Natural killer cell treated with Interleukin-12 subunit alpha and Interleukin-12 subunit beta and Interleukin-15 and Interleukin-18, amount 100 ng/mL, for 72 hours (primary cell): ENCODE results near the gene SYCE1. TPM values are rescaled to one million over a fixed set of nuclear protein-coding genes. Genes with fewer than 3 reads are reported as not detected.

Source experiments
- ATAC-seq, 2 donors: fragments of 150-1000 bp; cut with Tn5 transposase in 1 of 2; sonication (Bioruptor Pico), chemical (Tn5 transposase) in 1 of 2; 2 replicates each; pipeline ENCODE4 v1.10.0; 2021
- DNase-seq: peaks from one replicate; pipeline ENCODE4 v3.0.0; 2022; ENCODE audit warnings: low spot score
- H3K27ac Mint-ChIP-seq, 2 donors: 1 replicate in 1 of 2; 2 replicates in 1 of 2; pipeline ENCODE4 v1.8.0; 2022; ENCODE audit warnings: mixed read lengths in 2 of 2, mild to moderate bottlenecking in 1 of 2, moderate library complexity in 1 of 2
- H3K27me3 Mint-ChIP-seq, 2 donors: 1 replicate in 1 of 2; 2 replicates in 1 of 2; pipeline ENCODE4 v1.8.0; 2022; ENCODE audit warnings: mixed read lengths in 2 of 2
- H3K36me3 Mint-ChIP-seq: one replicate; pipeline ENCODE4 v1.8.0; 2022; ENCODE audit warnings: mixed read lengths
- H3K4me1 Mint-ChIP-seq, 2 donors: 1 replicate in 1 of 2; 2 replicates in 1 of 2; pipeline ENCODE4 v1.8.0; 2022; ENCODE audit warnings: low read depth in 2 of 2, mixed read lengths in 2 of 2, mild to moderate bottlenecking in 1 of 2
- H3K4me3 Mint-ChIP-seq: one replicate; pipeline ENCODE4 v1.8.0; 2022; ENCODE audit warnings: mixed read lengths
- H3K9me3 Mint-ChIP-seq: 2 replicates; pipeline ENCODE4 v1.8.0; 2022; ENCODE audit warnings: mixed read lengths
- total RNA-seq, 2 donors: library from RNA; stranded (reverse); gene quantifications; one replicate each; pipeline ENCODE4 v1.2.3, GENCODE V29; 2022

Gene SYCE1
- total RNA-seq, 2 donors from 2014 or later, result not detected

GRCh38 chr10:133537546-133538545 lies 27.5 kb downstream of the SYCE1 start:
- Mint-ChIP-seq H3K27me3 (peaks cover 7 to 13% of the 10 kb centered on the region in 2 donors), H3K9me3 (no peaks in the 10 kb centered on the region), H3K36me3 (no peaks in the 10 kb centered on the region), H3K27ac (no peak overlapping the region), H3K4me1 (no peaks in the 10 kb centered on the region), H3K4me3 (no peak overlapping the region)
- DNase-seq (no peak), ATAC-seq (no peak)

- no peak for DNase-seq
- no peak for ATAC-seq
- H3K27ac Mint-ChIP-seq, result no peak overlapping the region
- H3K4me1 Mint-ChIP-seq, result peaks cover 0 to under 1% of the 10 kb centered on the region in 2 donors
- no peaks in the 10 kb centered on the region for H3K9me3 Mint-ChIP-seq
- peaks cover 14 to 16% of the 10 kb centered on the region in 2 donors for H3K27me3 Mint-ChIP-seq
- no peaks in the 10 kb centered on the region for H3K36me3 Mint-ChIP-seq
- no peak overlapping the region for H3K4me3 Mint-ChIP-seq
These were observed 29.2 kb downstream of the SYCE1 start for GRCh38 chr10:133536198-133536597.

GRCh38 chr10:133534417-133534816 lies 31.0 kb downstream of the SYCE1 start:
- H3K4me1 Mint-ChIP-seq, result peaks cover 9 to 17% of the 10 kb centered on the region in 2 donors
- no peaks in the 10 kb centered on the region for H3K9me3 Mint-ChIP-seq
- DNase-seq, result no peak
- peaks cover 28 to 30% of the 10 kb centered on the region in 2 donors for H3K27me3 Mint-ChIP-seq
- no peak for ATAC-seq
- no peak overlapping the region for H3K27ac Mint-ChIP-seq
- no peaks in the 10 kb centered on the region for H3K36me3 Mint-ChIP-seq
- no peak overlapping the region for H3K4me3 Mint-ChIP-seq

GRCh38 chr10:133532871-133533270 lies 32.5 kb downstream of the SYCE1 start:
- Mint-ChIP-seq H3K4me1 (peaks cover 15 to 22% of the 10 kb centered on the region in 2 donors), H3K36me3 (no peaks in the 10 kb centered on the region), H3K27me3 (peaks cover 31 to 32% of the 10 kb centered on the region in 2 donors), H3K9me3 (no peaks in the 10 kb centered on the region), H3K27ac (no peak overlapping the region), H3K4me3 (no peak overlapping the region)
- no peak for DNase-seq
- ATAC-seq, result no peak

GRCh38 chr10:133530506-133530905 lies 34.9 kb downstream of the SYCE1 start:
- ATAC-seq (no peak), DNase-seq (no peak)
- peaks cover 33 to 40% of the 10 kb centered on the region in 2 donors for H3K27me3 Mint-ChIP-seq
- H3K27ac Mint-ChIP-seq, result no peak overlapping the region
- H3K9me3 Mint-ChIP-seq, result no peaks in the 10 kb centered on the region
- peaks cover 15 to 22% of the 10 kb centered on the region in 2 donors for H3K4me1 Mint-ChIP-seq
- H3K36me3 Mint-ChIP-seq, result no peaks in the 10 kb centered on the region
- no peak overlapping the region for H3K4me3 Mint-ChIP-seq

GRCh38 chr10:133529576-133529946 lies 35.8 kb downstream of the SYCE1 start:
- H3K4me3 Mint-ChIP-seq, result peak overlapping the region; percentile 70
- peaks cover 15 to 22% of the 10 kb centered on the region in 2 donors for H3K4me1 Mint-ChIP-seq
- no peak overlapping the region for H3K27ac Mint-ChIP-seq
- H3K9me3 Mint-ChIP-seq, result no peaks in the 10 kb centered on the region
- ATAC-seq, result no peak
- H3K36me3 Mint-ChIP-seq, result no peaks in the 10 kb centered on the region
- H3K27me3 Mint-ChIP-seq, result peaks cover 33 to 40% of the 10 kb centered on the region in 2 donors
- no peak for DNase-seq

- peaks cover 15 to 22% of the 10 kb centered on the region in 2 donors for H3K4me1 Mint-ChIP-seq
- peaks cover 33 to 40% of the 10 kb centered on the region in 2 donors for H3K27me3 Mint-ChIP-seq
- H3K36me3 Mint-ChIP-seq, result no peaks in the 10 kb centered on the region
- no peak for DNase-seq
- H3K27ac Mint-ChIP-seq, result no peak overlapping the region
- H3K4me3 Mint-ChIP-seq, result peak overlapping the region; percentile 70
- ATAC-seq, result peak in 1 of 2 donors; percentile 43
- no peaks in the 10 kb centered on the region for H3K9me3 Mint-ChIP-seq
These were observed 36.4 kb downstream of the SYCE1 start for GRCh38 chr10:133528845-133529575.

- Mint-ChIP-seq H3K9me3 (peaks cover 3% of the 10 kb centered on the region), H3K36me3 (peaks cover 4% of the 10 kb centered on the region), H3K4me3 (peak overlapping the region; percentile 44), H3K4me1 (peaks cover 15 to 22% of the 10 kb centered on the region in 2 donors), H3K27ac (no peak overlapping the region), H3K27me3 (peaks cover 33 to 41% of the 10 kb centered on the region in 2 donors)
- DNase-seq, result no peak
- ATAC-seq, result no peak
These were observed 37.0 kb downstream of the SYCE1 start for GRCh38 chr10:133528296-133528844.

- Mint-ChIP-seq H3K4me3 (no peak overlapping the region), H3K27me3 (peaks cover 33 to 46% of the 10 kb centered on the region in 2 donors), H3K9me3 (peaks cover 6% of the 10 kb centered on the region), H3K27ac (no peak overlapping the region), H3K4me1 (peaks cover 15 to 22% of the 10 kb centered on the region in 2 donors), H3K36me3 (peaks cover 9% of the 10 kb centered on the region)
- DNase-seq, result no peak
- ATAC-seq, result no peak
These were observed 37.6 kb downstream of the SYCE1 start for GRCh38 chr10:133527771-133528271.

GRCh38 chr10:133526957-133527588 lies 38.3 kb downstream of the SYCE1 start, which contains the start of gene CYP2E1:
CYP2E1 (plus strand) TSS chr10:133527363; CDS start chr10:133527396, 33 bp downstream.
- no peak for ATAC-seq
- H3K36me3 Mint-ChIP-seq, result peaks cover 11% of the 10 kb centered on the region
- no peak within 1 kb of the TSS for H3K27ac Mint-ChIP-seq
- DNase-seq, result no peak
- peaks cover 32 to 44% of the 10 kb centered on the region in 2 donors for H3K27me3 Mint-ChIP-seq
- no peak within 1 kb of the TSS for H3K4me3 Mint-ChIP-seq
- peaks cover 15 to 22% of the 10 kb centered on the region in 2 donors for H3K4me1 Mint-ChIP-seq
- H3K9me3 Mint-ChIP-seq, result peaks cover 6% of the 10 kb centered on the region

- peaks cover 6% of the 10 kb centered on the region for H3K9me3 Mint-ChIP-seq
- peaks cover 24 to 32% of the 10 kb centered on the region in 2 donors for H3K27me3 Mint-ChIP-seq
- ATAC-seq (no peak), DNase-seq (no peak)
- H3K4me1 Mint-ChIP-seq, result peaks cover 17 to 19% of the 10 kb centered on the region in 2 donors
- H3K36me3 Mint-ChIP-seq, result peaks cover 11% of the 10 kb centered on the region
- H3K4me3 Mint-ChIP-seq, result no peak overlapping the region
- H3K27ac Mint-ChIP-seq, result no peak overlapping the region
These were observed 39.9 kb downstream of the SYCE1 start for GRCh38 chr10:133525444-133525843.

GRCh38 chr10:133523631-133524203 lies 41.7 kb downstream of the SYCE1 start:
- peaks cover 14 to 18% of the 10 kb centered on the region in 2 donors for H3K4me1 Mint-ChIP-seq
- H3K27me3 Mint-ChIP-seq, result peaks cover 14 to 16% of the 10 kb centered on the region in 2 donors
- ATAC-seq (no peak), DNase-seq (no peak)
- H3K36me3 Mint-ChIP-seq, result peaks cover 11% of the 10 kb centered on the region
- no peak overlapping the region for H3K27ac Mint-ChIP-seq
- no peak overlapping the region for H3K4me3 Mint-ChIP-seq
- peaks cover 6% of the 10 kb centered on the region for H3K9me3 Mint-ChIP-seq
